ENCODE results near the gene TSGA10IP. TPM values are rescaled to one million over a fixed set of nuclear protein-coding genes. Genes with fewer than 3 reads are reported as not detected.

TSGA10IP gene
- total and polyA plus RNA-seq, 10 of the 15 experiments (the other 5 are each of a cell fraction or from before 2014, with no cell fraction given), result not detected

GRCh38 chr11:65900125-65900898 is 45.0 kb upstream of the TSGA10IP start, which contains the start of gene FOSL1 (continued):
- TF ChIP-seq PKNOX1 (IDR thresholded peaks at IDR 0.05) (peak; percentile 35; the same call in 1 of the 2 replicates), HSF1 (IDR thresholded peaks at IDR 0.05; ENCODE audit: low read depth, low read length) (no peak), DPF2 (IDR thresholded peaks at IDR 0.05) (peak; percentile 67; the same call in 1 of the 2 replicates), ZNF687 (IDR thresholded peaks at IDR 0.05) (0 out of 2 replicates have a peak, but pooled peaks have one; percentile 33), E2F8 (IDR thresholded peaks at IDR 0.05; ENCODE audit: low read depth, partially characterized antibody) (no peak), BCLAF1 (IDR thresholded peaks at IDR 0.05) (peak; percentile 75; the same call in 1 of the 2 replicates), BMI1 (IDR thresholded peaks at IDR 0.05; ENCODE audit: borderline replicate concordance) (no peak), KDM1A (IDR thresholded peaks at IDR 0.05; ENCODE audit: borderline replicate concordance) (no peak), TBL1XR1 (IDR thresholded peaks at IDR 0.05; ENCODE audit: low read depth, low read length) (no peak), BCL3 (IDR thresholded peaks at IDR 0.05; ENCODE audit: borderline replicate concordance, insufficient read depth, low read depth, low read length, poor library complexity, severe bottlenecking) (no peak), POLR2A (IDR thresholded peaks at IDR 0.05; ENCODE audit: low read depth, low read length) (peak; percentile 73), SP1 (IDR thresholded peaks at IDR 0.05; ENCODE audit: low read depth, low read length) (peak; percentile 59), MAX (IDR thresholded peaks at IDR 0.05; ENCODE audit: low read depth, low read length) (no peak), KLF5 (IDR thresholded peaks at IDR 0.05; ENCODE audit: partially characterized antibody) (peak; percentile 92)
